ENCODE data around the gene SUN1. TPM values are rescaled to one million over a fixed set of nuclear protein-coding genes. Genes with fewer than 3 reads are reported as not detected.

The SUN1 gene
- total and polyA plus RNA-seq, 2 of the 8 experiments (the other 6 are each of a cell fraction or from before 2014, with no cell fraction given) = 108 to 158 TPM

GRCh38 chr7:889025-889390 is 56.7 kb downstream of the SUN1 start:
- peaks cover 20 to 55% (median 41%) of the 10 kb centered on the region in 4 experiments for H3K36me3 ChIP-seq (ENCODE audit: control insufficient read depth in 2 of 4, insufficient read depth in 4 of 4, low read length in 3 of 4)
- H2BK15ac ChIP-seq (ENCODE audit: low read length) = no peak overlapping the region
- H4K8ac ChIP-seq (ENCODE audit: extremely low read depth, insufficient read depth, low read length) = peak overlapping the region; percentile 68
- H3K9me3 ChIP-seq (ENCODE audit: insufficient read depth in 2 of 2, low read depth in 1 of 2, low read length in 1 of 2) = no peaks in the 10 kb centered on the region
- TF ChIP-seq ATF2 (IDR thresholded peaks at IDR 0.05; ENCODE audit: low read length) (no peak), JUN (IDR thresholded peaks at IDR 0.05; ENCODE audit: low read depth, low read length) (no peak), CREB1 (IDR thresholded peaks at IDR 0.05) (no peak), BCL11A (IDR thresholded peaks at IDR 0.05; ENCODE audit: low read depth in 2 of 2, low read length in 2 of 2) (no peak)
- WGBS, 2 experiments (ENCODE audit: extremely low coverage in 1 of 2, insufficient coverage in 1 of 2, insufficient read length in 1 of 2, insufficient replicate concordance in 2 of 2, low coverage in 1 of 2, low lambda C conversion rate in 2 of 2, missing lambda C conversion rate in 1 of 2) = 85% methylated on average over 15 of the region's 15 CpGs; no CpG with 5 or more reads in 1 of the 2 experiments
- H3K79me1 ChIP-seq (ENCODE audit: low read depth, low read length) = peaks cover 47% of the 10 kb centered on the region
- no peak overlapping the region for H4K91ac ChIP-seq (replicated peaks; ENCODE audit: insufficient read length, low read length)
- no peak overlapping the region; the same call in none of the 2 replicates for H2BK5ac ChIP-seq (ENCODE audit: low read depth, low read length)
- ChIA-PET POLR2A (ENCODE audit: partially characterized antibody) (no interaction called here), CTCF (ENCODE audit: partially characterized antibody) (no interaction called here)
- H3K4me1 ChIP-seq (replicated peaks in 1 of 4; ENCODE audit: control insufficient read depth in 3 of 4, insufficient read depth in 4 of 4, low read length in 3 of 4) = peaks cover 0 to 12% (median 1%) of the 10 kb centered on the region in 4 experiments; a peak in 2 of 7 replicates
- no peak overlapping the region for H3K27ac ChIP-seq (ENCODE audit: low read depth, low read length)
- H4K5ac ChIP-seq (ENCODE audit: insufficient read length, low read depth, low read length) = no peak overlapping the region
- H3K27me3 ChIP-seq (replicated peaks in 1 of 4; ENCODE audit: control insufficient read depth in 3 of 4, extremely low read depth in 1 of 4, insufficient read depth in 3 of 4, low read length in 3 of 4) = no peaks in the 10 kb centered on the region
- no peak overlapping the region for H3K9ac ChIP-seq (replicated peaks in 1 of 4; ENCODE audit: extremely low read depth in 1 of 4, low read depth in 3 of 4, low read length in 3 of 4)
- no peak overlapping the region for H2AFZ ChIP-seq (ENCODE audit: low read length)
- FAIRE-seq (no peak), DNase-seq (ENCODE audit: low read depth in 1 of 2, low spot score in 2 of 2) (no peak)
- H3K23me2 ChIP-seq (ENCODE audit: low read depth, low read length) = peaks cover 2% of the 10 kb centered on the region; the same call in 1 of the 2 replicates
- H3K18ac ChIP-seq (ENCODE audit: extremely low read depth, low read length) = no peak overlapping the region; the same call in 1 of the 2 replicates
- H3K23ac ChIP-seq (ENCODE audit: insufficient read length) = no peak overlapping the region
- H2BK12ac ChIP-seq (ENCODE audit: low read depth, low read length) = no peak overlapping the region
- H3K56ac ChIP-seq (replicated peaks; ENCODE audit: insufficient read length, low read depth, low read length) = no peak overlapping the region
- H3K4me2 ChIP-seq (ENCODE audit: insufficient read depth in 1 of 2, low read depth in 2 of 2, low read length in 2 of 2) = peak overlapping the region in 1 of 2 experiments; percentile 47; a peak in 2 of 4 replicates
- H3K79me2 ChIP-seq (ENCODE audit: control insufficient read depth in 1 of 2, insufficient read depth in 2 of 2, low read length in 2 of 2) = peaks cover 10 to 57% of the 10 kb centered on the region in 2 experiments
- H3K4ac ChIP-seq (replicated peaks; ENCODE audit: insufficient read length, low read depth, low read length) = no peak overlapping the region
- H2AK5ac ChIP-seq (ENCODE audit: low read depth, low read length) = 0 out of 2 replicates have a peak overlapping the region, but pooled peaks have one; percentile 39
- no peak overlapping the region for H3K14ac ChIP-seq (ENCODE audit: insufficient read length)
- no peak overlapping the region for H2BK120ac ChIP-seq (replicated peaks; ENCODE audit: low read depth, low read length)
- H2BK20ac ChIP-seq (ENCODE audit: low read length) = no peak overlapping the region
- peaks cover 33 to 45% of the 10 kb centered on the region in 2 experiments for H4K20me1 ChIP-seq (replicated peaks in 1 of 2; ENCODE audit: control insufficient read depth in 1 of 2, insufficient read depth in 2 of 2, low read length in 2 of 2)
- H3K4me3 ChIP-seq (ENCODE audit: extremely low read depth in 1 of 4, insufficient read depth in 2 of 4, low read depth in 3 of 4, low read length in 4 of 4) = peak overlapping the region in 1 of 4 experiments; percentile 23; a peak in 2 of 8 replicates
